SK-N-SH (cell line): ENCODE measurements around the gene KIAA1210. TPM values are rescaled to one million over a fixed set of nuclear protein-coding genes. Genes with fewer than 3 reads are reported as not detected.

Source experiments
- CTCF ChIA-PET: fragments of 300-600, 350-600 bp; formaldehyde crosslinking; extraction: SDS; loops from one replicate; lab custom pipeline; 2021; lab: Yijun Ruan, JAX
- POLR2A ChIA-PET: fragments of 350-600 bp; sonication (Branson Sonifier 250); formaldehyde crosslinking; extraction: SDS; loops from one replicate; lab custom pipeline; 2020; ENCODE audit warnings: antibody characterized with exemption, inconsistent platforms; lab: Yijun Ruan, JAX
- DNase-seq: peaks from one replicate; pipeline ENCODE4 v3.0.0; 2012
- H2AFZ ChIP-seq: fragments of 200-600 bp; sonication (generic); 2 replicates; pipeline ENCODE4 v1.8.1; 2016; ENCODE audit warnings: antibody characterized with exemption, mild to moderate bottlenecking, low read depth
- H3F3A ChIP-seq: fragments of 200-600 bp; sonication (generic); replicated peaks from 2 replicates; pipeline ENCODE3; 2016; ENCODE audit warnings: antibody characterized with exemption, mild to moderate bottlenecking; ENCODE audit not compliant: insufficient read depth
- H3K27ac ChIP-seq, 2 experiments: fragments of 200-500 bp in 1 of 2; fragments of 200-600 bp in 1 of 2; sonication (Bioruptor generic) in 1 of 2; sonication (generic), shearing (Covaris generic) in 1 of 2; 2 replicates each; pipeline versions ENCODE4 v1.5.1 to v1.6.1; 2014 to 2016; ENCODE audit warnings: low read depth in 2 of 2, inconsistent platforms in 1 of 2, low read length in 1 of 2, mild to moderate bottlenecking in 1 of 2, mixed read lengths in 1 of 2
- H3K27me3 ChIP-seq: fragments of 200-600 bp; sonication (generic), shearing (Covaris generic); 2 replicates; pipeline ENCODE4 v1.6.1; 2016; ENCODE audit warnings: mixed run types; ENCODE audit not compliant: insufficient read depth
- H3K36me3 ChIP-seq, 2 experiments: fragments of 200-500 bp in 1 of 2; fragments of 200-600 bp in 1 of 2; sonication (Bioruptor generic) in 1 of 2; sonication (generic) in 1 of 2; replicated peaks in 1 of 2; 2 replicates each; pipeline versions ENCODE3 to v1.5.1; 2014 to 2016; ENCODE audit warnings: low read length in 1 of 2, mild to moderate bottlenecking in 1 of 2; ENCODE audit not compliant: insufficient read depth in 2 of 2, control insufficient read depth in 1 of 2
- H3K4me1 ChIP-seq, 2 experiments: fragments of 200-500 bp in 1 of 2; fragments of 200-600 bp in 1 of 2; sonication (Bioruptor generic) in 1 of 2; sonication (generic), shearing (Covaris generic) in 1 of 2; 2 replicates each; pipeline versions ENCODE4 v1.5.1 to v1.6.1; 2014 to 2016; ENCODE audit warnings: low read depth in 1 of 2, low read length in 1 of 2, mixed run types in 1 of 2; ENCODE audit not compliant: insufficient read depth in 2 of 2, control insufficient read depth in 1 of 2
- H3K4me2 ChIP-seq: fragments of 200-600 bp; sonication (generic), shearing (Covaris generic); 2 replicates; pipeline ENCODE4 v1.6.1; 2017; ENCODE audit warnings: mixed run types
- H3K4me3 ChIP-seq, 2 experiments: fragments of 200-500 bp in 1 of 2; fragments of 200-600 bp in 1 of 2; sonication (Bioruptor generic) in 1 of 2; sonication (generic), shearing (Covaris generic) in 1 of 2; 2 replicates each; pipeline versions ENCODE4 v1.5.1 to v1.8.1; 2014 to 2016; ENCODE audit warnings: low read depth in 2 of 2, inconsistent platforms in 1 of 2, low read length in 1 of 2, mild to moderate bottlenecking in 1 of 2, mixed read lengths in 1 of 2, moderate library complexity in 1 of 2
- H3K79me2 ChIP-seq: fragments of 200-600 bp; sonication (generic); 2 replicates; pipeline ENCODE4 v1.8.1; 2017; ENCODE audit warnings: mild to moderate bottlenecking; ENCODE audit not compliant: insufficient read depth
- H3K9ac ChIP-seq: fragments of 200-600 bp; sonication (generic); 2 replicates; pipeline ENCODE4 v1.6.1; 2017; ENCODE audit warnings: mixed run types
- H3K9me2 ChIP-seq: fragments of 200-600 bp; sonication (generic); 2 replicates; pipeline ENCODE4 v1.6.1; 2017; ENCODE audit warnings: mixed run types
- H3K9me3 ChIP-seq: fragments of 200-600 bp; sonication (generic); 2 replicates; pipeline ENCODE4 v1.6.1; 2017; ENCODE audit warnings: mixed run types, mild to moderate bottlenecking, moderate library complexity
- H4K20me1 ChIP-seq: fragments of 200-600 bp; sonication (generic); 2 replicates; pipeline ENCODE4 v1.6.1; 2017; ENCODE audit warnings: mild to moderate bottlenecking, mixed run types; ENCODE audit not compliant: insufficient read depth
- ELF1 ChIP-seq: IDR thresholded peaks from 2 replicates; pipeline ENCODE4 v1.4.0; 2012
- FOSL2 ChIP-seq: IDR thresholded peaks from 2 replicates; pipeline ENCODE4 v1.4.0; 2012; ENCODE audit warnings: low read depth, mild to moderate bottlenecking, moderate library complexity, borderline replicate concordance
- FOXJ3 ChIP-seq: sonication (generic); formaldehyde crosslinking; IDR thresholded peaks from 2 replicates; pipeline ENCODE4 v1.5.1; 2020; ENCODE audit warnings: mild to moderate bottlenecking, missing genetic modification reagents
- GABPA ChIP-seq: IDR thresholded peaks from 2 replicates; pipeline ENCODE4 v1.4.0; 2012; ENCODE audit warnings: low read depth, mild to moderate bottlenecking
- GATA2 ChIP-seq: sonication (generic); formaldehyde crosslinking; IDR thresholded peaks from 2 replicates; pipeline ENCODE4 v1.5.0; 2020; ENCODE audit warnings: mild to moderate bottlenecking, missing genetic modification reagents
- JUND ChIP-seq: IDR thresholded peaks from 2 replicates; pipeline ENCODE4 v1.4.0; 2012
- MAX ChIP-seq: IDR thresholded peaks from 2 replicates; pipeline ENCODE4 v1.4.0; 2012; ENCODE audit warnings: low read depth
- MEF2A ChIP-seq: IDR thresholded peaks from 2 replicates; pipeline ENCODE4 v1.4.0; 2012; ENCODE audit warnings: low read depth, borderline replicate concordance
- MXI1 ChIP-seq: IDR thresholded peaks from 2 replicates; pipeline ENCODE4 v1.6.1; 2012; ENCODE audit warnings: mild to moderate bottlenecking, low read depth, low read length, improper control_type of control experiment
- NFIC ChIP-seq: IDR thresholded peaks from 2 replicates; pipeline ENCODE4 v1.4.0; 2012; ENCODE audit warnings: borderline replicate concordance
- NRF1 ChIP-seq: IDR thresholded peaks from 2 replicates; pipeline ENCODE4 v1.6.1; 2012; ENCODE audit warnings: low read depth, mild to moderate bottlenecking, low read length
- RFX5 ChIP-seq: IDR thresholded peaks from 2 replicates; pipeline ENCODE4 v1.6.1; 2012; ENCODE audit warnings: mild to moderate bottlenecking, improper control_type of control experiment, low read length
- RXRA ChIP-seq: IDR thresholded peaks from 2 replicates; pipeline ENCODE4 v1.4.0; 2012; ENCODE audit warnings: low read depth, mild to moderate bottlenecking, borderline replicate concordance
- TCF12 ChIP-seq: IDR thresholded peaks from 2 replicates; pipeline ENCODE4 v1.4.0; 2012
- TEAD4 ChIP-seq: IDR thresholded peaks from 2 replicates; pipeline ENCODE4 v1.4.0; 2012; ENCODE audit warnings: mild to moderate bottlenecking, borderline replicate concordance; ENCODE audit not compliant: insufficient read depth
- USF1 ChIP-seq: IDR thresholded peaks from 2 replicates; pipeline ENCODE4 v1.4.0; 2012; ENCODE audit warnings: low read depth, borderline replicate concordance
- USF2 ChIP-seq: fragments of 150-350 bp; IDR thresholded peaks from 2 replicates; pipeline ENCODE4 v1.6.1; 2017; ENCODE audit warnings: antibody characterized with exemption, low read length, low read depth, borderline replicate concordance
- ZBTB33 ChIP-seq: IDR thresholded peaks from 2 replicates; pipeline ENCODE4 v1.4.0; 2012; ENCODE audit warnings: low read depth, borderline replicate concordance
- WGBS: methylation state at CpG from one replicate; pipeline ENCODE4 v1.1.6; 2017; ENCODE audit warnings: low lambda C conversion rate; 5-methylcytosine and 5-hydroxymethylcytosine counted together
- polyA plus RNA-seq, 3 experiments: library from polyadenylated mRNA; depleted of rRNA; stranded (reverse); fragments of >200 nt; gene quantifications; 2 replicates each; pipeline ENCODE4 v1.2.3, GENCODE V29; 2012

The KIAA1210 gene
- polyA plus RNA-seq, 1 of the 3 experiments (the other 2 are of a cell fraction): not detected

GRCh38 chrX:119105826-119106225, 21.8 kb downstream of the KIAA1210 start (continued):
- TF ChIP-seq USF1 (no peak), USF2 (no peak), FOXJ3 (CRISPR knock-in tag) (no peak), NFIC (no peak)

- WGBS: 0% methylated on average over 1 of the region's 1 CpG
- Histone ChIP-seq H3K9ac (no peak overlapping the region), H2AFZ (no peak overlapping the region), H3K4me3 (no peak overlapping the region), H3K9me3 (no peaks in the 10 kb centered on the region), H3K36me3 (no peaks in the 10 kb centered on the region), H3K9me2 (no peaks in the 10 kb centered on the region), H3K4me1 (no peaks in the 10 kb centered on the region), H3K79me2 (no peaks in the 10 kb centered on the region), H3F3A (no peaks in the 10 kb centered on the region), H3K27me3 (peaks cover 27% of the 10 kb centered on the region), H3K27ac (no peak overlapping the region), H4K20me1 (no peaks in the 10 kb centered on the region), H3K4me2 (no peak overlapping the region)
- POLR2A ChIA-PET: no interaction called here
- CTCF ChIA-PET: no interaction called here
- DNase-seq: no peak
- TF ChIP-seq NRF1 (no peak), TCF12 (no peak), NFIC (no peak), ZBTB33 (no peak), GATA2 (CRISPR knock-in tag) (no peak), GABPA (no peak), USF1 (no peak), JUND (no peak), MAX (no peak), MEF2A (no peak), TEAD4 (no peak), MXI1 (no peak), RXRA (no peak), RFX5 (no peak), FOSL2 (no peak), ELF1 (no peak), FOXJ3 (CRISPR knock-in tag) (no peak)
Measured at GRCh38 chrX:119101168-119101567, 26.4 kb downstream of the KIAA1210 start.
